Measurements from ENCODE around the gene PITRM1.
A peak's percentile ranks its signal among the peaks of the same experiment; 100 is the strongest.

PITRM1 gene

DNA sequence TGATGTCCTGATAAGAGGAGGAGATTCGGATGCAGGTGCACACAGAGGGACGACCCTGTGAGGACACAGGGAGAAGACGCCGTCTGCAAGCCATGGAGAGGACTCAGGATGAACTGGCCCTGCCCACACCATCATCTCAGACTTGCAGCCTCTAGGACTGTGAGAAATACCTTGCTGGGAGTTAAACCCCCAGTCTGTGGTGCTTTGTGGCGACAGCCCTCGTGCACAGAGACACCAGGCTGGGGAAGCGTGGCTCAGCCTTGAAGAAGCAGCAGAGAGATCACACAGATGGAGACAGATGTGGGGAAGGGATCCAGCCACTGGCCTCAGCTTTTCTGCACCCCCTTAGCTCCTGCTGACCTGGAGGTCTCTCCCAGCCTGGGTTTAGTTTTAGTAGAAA lies 26.3 kb upstream of the PITRM1 start:
- no peak for TF ChIP-seq TAF1 (IDR thresholded peaks at IDR 0.05; ENCODE audit: low read depth)
- TF ChIP-seq, protein P1, sequence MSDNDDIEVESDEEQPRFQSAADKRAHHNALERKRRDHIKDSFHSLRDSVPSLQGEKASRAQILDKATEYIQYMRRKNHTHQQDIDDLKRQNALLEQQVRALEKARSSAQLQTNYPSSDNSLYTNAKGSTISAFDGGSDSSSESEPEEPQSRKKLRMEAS (IDR thresholded peaks at IDR 0.05), result no peak
- no peak for TF ChIP-seq CEBPB (IDR thresholded peaks at IDR 0.05)
- no peak for TF ChIP-seq TCF12 (IDR thresholded peaks at IDR 0.05; ENCODE audit: low read depth)
- no peak for TF ChIP-seq NFIC (IDR thresholded peaks at IDR 0.05)
- TF ChIP-seq CREB1 (IDR thresholded peaks at IDR 0.05; ENCODE audit: low read depth), result no peak
- TF ChIP-seq TEAD4 (IDR thresholded peaks at IDR 0.05), result no peak
- TF ChIP-seq YY1 (IDR thresholded peaks at IDR 0.05; ENCODE audit: low read depth), result no peak
- no peak for TF ChIP-seq REST (IDR thresholded peaks at IDR 0.05; ENCODE audit: low read depth)
- TF ChIP-seq EP300 (IDR thresholded peaks at IDR 0.05; ENCODE audit: borderline replicate concordance), result no peak
- no peak for TF ChIP-seq RAD21 (IDR thresholded peaks at IDR 0.05; ENCODE audit: low read depth)
- TF ChIP-seq FOXM1 (IDR thresholded peaks at IDR 0.05; ENCODE audit: borderline replicate concordance, low read depth), result no peak
- TF ChIP-seq USF1 (IDR thresholded peaks at IDR 0.05), result no peak
- TF ChIP-seq EGR1 (IDR thresholded peaks at IDR 0.05), result no peak
- TF ChIP-seq ZBTB7A (IDR thresholded peaks at IDR 0.05; ENCODE audit: low read depth), result no peak

- TF ChIP-seq CREB1 (IDR thresholded peaks at IDR 0.05; ENCODE audit: low read depth), result no peak
- TF ChIP-seq EGR1 (IDR thresholded peaks at IDR 0.05), result no peak
- TF ChIP-seq RAD21 (IDR thresholded peaks at IDR 0.05; ENCODE audit: low read depth), result peak; percentile 89
- TF ChIP-seq, protein P1 (IDR thresholded peaks at IDR 0.05), result peak; percentile 57; the same call in 1 of the 2 replicates
- no peak for TF ChIP-seq REST (IDR thresholded peaks at IDR 0.05; ENCODE audit: low read depth)
- TF ChIP-seq TEAD4 (IDR thresholded peaks at IDR 0.05), result peak; percentile 46; the same call in 1 of the 2 replicates
- TF ChIP-seq EP300 (IDR thresholded peaks at IDR 0.05; ENCODE audit: borderline replicate concordance), result no peak
- TF ChIP-seq TAF1 (IDR thresholded peaks at IDR 0.05; ENCODE audit: low read depth), result 0 out of 2 replicates have a peak, but pooled peaks have one; percentile 24
Measured at GRCh38 chr10:3197348-3198003, 24.9 kb upstream of the PITRM1 start.

- no peak for TF ChIP-seq TCF12 (IDR thresholded peaks at IDR 0.05; ENCODE audit: low read depth)
- no peak for TF ChIP-seq TEAD4 (IDR thresholded peaks at IDR 0.05)
- no peak for TF ChIP-seq EP300 (IDR thresholded peaks at IDR 0.05; ENCODE audit: borderline replicate concordance)
- no peak for TF ChIP-seq TAF1 (IDR thresholded peaks at IDR 0.05; ENCODE audit: low read depth)
- no peak for TF ChIP-seq NFIC (IDR thresholded peaks at IDR 0.05)
Measured at GRCh38 chr10:3196958-3197347, 24.4 kb upstream of the PITRM1 start.

- no peak for TF ChIP-seq REST (IDR thresholded peaks at IDR 0.05; ENCODE audit: low read depth)
- no peak for TF ChIP-seq FOXM1 (IDR thresholded peaks at IDR 0.05; ENCODE audit: borderline replicate concordance, low read depth)
- no peak for TF ChIP-seq EP300 (IDR thresholded peaks at IDR 0.05; ENCODE audit: borderline replicate concordance)
- no peak for TF ChIP-seq CEBPB (IDR thresholded peaks at IDR 0.05)
- no peak for TF ChIP-seq CREB1 (IDR thresholded peaks at IDR 0.05; ENCODE audit: low read depth)
- TF ChIP-seq, protein P1 (IDR thresholded peaks at IDR 0.05), result no peak
- TF ChIP-seq TEAD4 (IDR thresholded peaks at IDR 0.05), result no peak
Measured at GRCh38 chr10:3196482-3196881, 23.9 kb upstream of the PITRM1 start.

DNA sequence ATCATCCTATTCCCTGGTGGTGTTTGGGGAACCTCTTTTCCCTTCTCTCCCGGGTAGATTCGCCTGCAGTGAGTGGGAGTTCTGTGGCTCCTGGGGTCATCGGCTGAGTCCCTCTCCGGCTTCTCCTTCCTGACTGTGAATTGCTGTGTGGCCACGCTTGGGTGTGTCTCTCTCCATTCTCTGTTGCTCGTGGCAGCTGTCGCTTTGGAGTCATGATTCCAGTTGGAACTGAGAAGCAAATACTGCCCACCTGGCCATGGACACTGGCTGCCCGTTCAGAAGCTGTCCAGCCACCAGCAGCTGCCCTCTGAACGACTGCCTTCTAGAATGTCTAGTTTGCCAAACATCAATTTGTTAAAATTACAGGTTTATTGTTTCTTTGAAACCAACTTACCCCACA lies 23.1 kb upstream of the PITRM1 start:
- no peak for TF ChIP-seq FOXM1 (IDR thresholded peaks at IDR 0.05; ENCODE audit: borderline replicate concordance, low read depth)
- no peak for TF ChIP-seq TEAD4 (IDR thresholded peaks at IDR 0.05)
- no peak for TF ChIP-seq USF1 (IDR thresholded peaks at IDR 0.05)
- no peak for TF ChIP-seq EP300 (IDR thresholded peaks at IDR 0.05; ENCODE audit: borderline replicate concordance)
- TF ChIP-seq NFIC (IDR thresholded peaks at IDR 0.05), result no peak
- TF ChIP-seq, protein P1 (IDR thresholded peaks at IDR 0.05), result no peak
- no peak for TF ChIP-seq TCF12 (IDR thresholded peaks at IDR 0.05; ENCODE audit: low read depth)
- TF ChIP-seq ZBTB7A (IDR thresholded peaks at IDR 0.05; ENCODE audit: low read depth), result no peak
- no peak for TF ChIP-seq YY1 (IDR thresholded peaks at IDR 0.05; ENCODE audit: low read depth)
- TF ChIP-seq REST (IDR thresholded peaks at IDR 0.05; ENCODE audit: low read depth), result no peak
- no peak for TF ChIP-seq RAD21 (IDR thresholded peaks at IDR 0.05; ENCODE audit: low read depth)

Data from Ishikawa (cell line).